Stimulated activated CD8-positive, alpha-beta memory T cell treated with anti-CD3 and anti-CD28 coated beads, Interleukin-7, amount 100 ng/mL, for 24 hours (primary cell): Measurements from ENCODE around the gene MX2.

Experiments
- DNase-seq: peaks from one replicate; pipeline ENCODE4 v3.0.0-alpha.2; 2020; ENCODE audit warnings: low read depth

Gene MX2

DNA sequence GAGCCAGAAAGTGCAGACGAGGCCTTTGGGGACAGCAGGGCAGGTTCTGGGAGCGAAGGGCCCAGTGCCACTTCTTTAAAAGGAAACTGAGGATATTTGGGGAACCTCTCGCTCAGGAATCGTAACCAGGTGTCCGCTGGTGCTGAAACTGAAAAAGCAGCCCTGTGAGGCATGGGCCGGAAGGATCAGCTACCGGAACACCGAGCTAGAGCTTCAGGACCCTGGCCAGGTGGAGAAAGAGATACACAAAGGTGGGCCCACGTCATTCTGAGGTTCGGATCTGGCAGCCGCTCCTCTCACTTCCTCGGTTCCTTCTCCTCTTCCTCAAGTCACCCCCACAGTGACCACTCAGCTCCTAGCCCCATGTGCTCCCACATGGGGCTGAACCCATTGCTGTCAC is 18.1 kb downstream of the MX2 start:
- DNase-seq, result no peak

DNA sequence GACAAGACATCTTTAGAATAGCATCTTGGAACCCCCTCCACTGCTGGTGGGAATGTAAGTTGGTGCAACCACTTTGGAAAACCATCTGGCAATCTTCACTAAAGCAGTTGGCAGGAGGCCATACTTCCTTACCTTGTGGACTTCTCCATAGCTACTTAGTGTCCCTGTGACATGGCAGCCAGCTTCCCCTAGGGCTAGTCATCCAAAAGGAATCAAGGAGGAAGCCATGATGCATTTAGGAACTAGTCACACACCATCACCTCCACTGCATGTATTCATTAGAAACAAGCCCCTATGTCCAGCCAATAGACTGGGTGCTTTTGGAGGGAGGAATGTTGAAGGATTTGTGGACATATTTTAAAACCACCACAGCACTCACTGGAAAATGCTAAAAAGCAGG is 19.9 kb downstream of the MX2 start:
- no peak for DNase-seq

DNA sequence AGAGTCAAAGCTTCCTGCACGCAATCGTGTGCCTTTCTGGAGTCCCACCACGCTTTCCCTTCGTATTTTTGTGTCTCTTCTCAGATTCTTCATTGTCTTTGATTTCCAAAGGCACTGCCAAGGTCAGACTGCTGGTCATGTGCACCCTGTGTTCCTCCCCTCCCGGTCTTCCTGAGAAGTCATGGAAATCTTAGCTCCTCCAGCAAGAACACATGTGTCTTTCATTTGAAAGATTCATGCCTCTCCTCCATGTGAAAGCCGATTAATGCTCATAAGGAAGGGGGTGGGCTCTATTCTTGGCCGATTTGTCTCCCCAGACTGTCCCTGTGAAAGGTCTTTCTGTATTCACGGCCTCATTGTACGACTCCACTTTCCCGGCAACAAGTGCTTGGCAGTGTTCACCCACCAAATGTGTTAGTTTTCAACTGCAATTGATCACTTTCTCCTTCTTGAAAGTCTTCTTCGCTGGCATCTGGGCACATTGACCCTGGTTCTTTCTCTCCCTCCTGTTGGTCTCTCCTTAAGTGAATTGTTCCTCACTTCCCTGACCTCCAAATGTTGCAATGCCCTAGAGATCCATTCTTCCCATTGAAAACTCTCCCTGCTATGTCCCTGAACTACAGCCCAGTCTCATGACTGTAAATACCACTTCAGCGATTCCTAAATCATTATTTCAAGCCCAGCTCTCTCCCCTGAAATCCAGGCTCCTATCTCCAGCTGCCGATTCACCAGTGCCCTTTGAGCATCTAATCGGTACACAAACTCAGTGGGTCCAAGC is 25.4 kb downstream of the MX2 start:
- no peak for DNase-seq

DNA sequence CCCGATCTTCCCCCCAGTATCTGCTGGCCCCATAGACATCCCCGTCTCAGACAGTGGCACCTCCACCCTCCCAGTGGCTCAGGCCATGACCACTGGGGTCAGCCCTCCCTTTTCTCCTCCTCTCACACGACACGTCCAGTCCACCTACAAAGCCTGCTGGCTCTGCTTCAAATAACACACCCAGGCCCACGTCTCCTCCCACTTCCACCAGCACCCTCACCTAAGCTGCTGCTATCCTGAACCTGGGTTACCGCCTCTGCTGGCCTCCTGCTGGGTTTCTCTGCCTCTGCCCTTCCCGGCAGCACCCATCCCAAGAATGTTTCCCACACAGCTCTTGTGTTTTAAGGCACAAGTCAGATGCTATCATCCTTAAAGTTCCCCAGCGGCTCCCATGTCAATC is 26.0 kb downstream of the MX2 start:
- no peak for DNase-seq

DNA sequence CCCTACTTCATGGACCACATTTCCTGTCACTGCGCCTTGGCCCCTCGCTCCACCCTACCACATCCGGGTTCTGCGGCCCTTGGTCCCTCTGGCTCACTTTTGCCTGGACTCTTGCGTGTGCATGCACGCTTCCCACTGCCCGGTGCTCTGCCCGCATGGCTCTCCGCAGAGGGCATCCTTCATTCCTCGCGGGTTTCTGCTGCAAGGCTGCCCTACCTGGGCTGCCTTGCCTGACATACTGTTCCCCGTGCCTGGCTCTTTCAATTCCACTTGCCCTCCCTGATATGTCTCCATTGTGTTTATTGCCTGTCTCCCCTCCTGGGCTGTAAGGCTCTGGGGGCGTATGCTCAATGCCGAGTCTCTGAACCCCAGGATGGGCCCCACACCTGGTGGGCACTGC is 26.4 kb downstream of the MX2 start:
- no peak for DNase-seq

DNA sequence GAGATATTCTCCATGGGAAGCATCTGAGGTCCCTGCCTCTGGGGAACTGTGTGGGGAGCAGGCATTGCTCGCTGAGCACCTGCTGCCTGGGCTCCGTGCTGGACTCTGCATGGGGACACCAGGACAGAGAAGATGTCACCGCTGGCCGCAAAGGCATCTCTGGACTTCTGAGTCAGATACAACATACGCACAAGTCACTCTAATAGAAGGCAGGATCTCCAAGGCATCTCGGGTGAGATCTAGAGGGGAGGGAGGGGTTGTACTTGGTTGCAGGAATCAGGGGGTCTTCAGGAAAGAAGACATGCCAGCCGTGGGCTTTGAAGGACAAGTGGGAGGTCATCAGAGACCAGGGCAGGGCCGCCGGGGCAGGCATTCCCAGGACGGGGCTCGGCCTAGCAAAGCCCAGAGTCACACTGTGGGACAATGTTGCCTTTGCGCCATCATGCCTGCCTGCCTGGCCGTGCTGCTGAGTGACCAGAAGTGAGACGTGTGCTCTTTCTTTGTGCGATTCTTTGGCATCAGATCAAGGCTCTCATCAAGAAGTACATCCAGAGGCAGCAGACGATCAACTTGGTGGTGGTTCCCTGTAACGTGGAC is 28.3 kb downstream of the MX2 start:
- no peak for DNase-seq

DNA sequence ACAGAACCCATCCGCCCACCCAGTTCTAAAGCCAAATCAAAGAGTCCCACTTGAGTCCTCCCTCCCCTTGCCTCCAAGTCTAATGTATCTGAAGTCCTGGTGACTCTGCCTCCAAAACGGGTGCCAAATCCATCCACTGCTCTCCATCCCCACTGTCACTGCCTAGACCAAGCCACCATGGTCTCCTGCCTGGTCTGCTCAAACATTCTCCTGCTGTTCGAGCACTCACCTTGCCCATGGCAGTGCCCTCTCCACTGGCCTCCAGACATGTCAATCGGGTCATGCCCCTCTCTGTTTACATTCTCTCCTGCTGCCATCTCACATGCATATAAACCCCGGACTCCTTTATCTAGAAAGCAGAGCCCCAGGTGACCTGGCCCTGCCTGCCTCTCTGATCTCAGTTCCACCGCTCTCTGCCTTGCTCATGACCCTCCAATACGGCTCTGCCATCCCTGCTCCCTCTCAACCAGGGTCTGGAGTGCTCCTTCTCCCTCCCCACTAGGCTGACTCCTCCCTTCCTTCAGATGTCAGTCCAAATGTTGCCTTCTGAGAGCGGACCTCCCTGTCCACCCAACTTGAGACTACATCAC is 32.1 kb downstream of the MX2 start:
- no peak for DNase-seq

DNA sequence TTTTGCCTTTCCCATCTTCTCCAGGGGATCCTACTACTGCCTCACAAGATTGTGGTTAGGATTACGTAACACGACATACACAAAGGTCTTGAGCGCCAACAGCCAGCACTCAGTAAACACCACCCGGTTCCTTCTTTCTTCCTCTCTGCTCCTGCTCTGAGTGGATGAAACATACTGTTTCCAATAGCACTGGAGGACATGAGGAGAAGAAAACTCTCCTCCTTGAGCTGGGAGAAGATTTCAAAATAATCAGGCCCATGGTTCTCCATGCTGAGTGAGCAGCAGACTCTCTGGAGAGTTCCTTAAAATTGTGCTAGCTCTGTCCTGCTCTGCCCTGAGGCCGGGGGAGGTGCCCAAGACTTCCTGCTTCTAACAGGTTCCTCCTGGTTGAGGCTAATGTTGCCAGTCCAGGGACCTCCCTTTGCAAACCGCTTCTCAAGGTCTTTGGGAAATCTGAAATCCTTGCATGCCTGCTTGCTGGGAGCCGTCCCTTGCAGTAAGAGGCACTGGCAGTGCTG is 34.8 kb downstream of the MX2 start:
- DNase-seq, result no peak

DNA sequence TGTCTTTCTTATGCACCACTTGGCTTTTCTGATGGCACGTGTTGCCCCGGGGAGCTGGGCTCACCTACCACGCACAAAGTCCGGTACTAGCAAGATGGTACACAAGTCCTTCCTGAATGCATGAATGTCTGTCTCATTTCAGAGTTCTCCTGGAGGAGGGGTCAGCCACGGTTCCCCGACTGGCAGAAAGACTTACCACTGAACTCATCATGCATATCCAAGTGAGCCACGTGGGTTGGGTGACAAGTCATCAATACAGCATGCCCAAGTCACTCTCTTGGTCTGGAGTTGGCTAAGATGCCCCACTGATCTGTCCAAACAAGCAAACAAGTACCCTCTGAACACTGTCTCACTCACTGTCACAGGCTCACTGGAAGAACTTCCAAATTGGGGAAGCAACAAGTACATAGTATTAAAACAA is 35.7 kb downstream of the MX2 start:
- DNase-seq, result no peak

DNA sequence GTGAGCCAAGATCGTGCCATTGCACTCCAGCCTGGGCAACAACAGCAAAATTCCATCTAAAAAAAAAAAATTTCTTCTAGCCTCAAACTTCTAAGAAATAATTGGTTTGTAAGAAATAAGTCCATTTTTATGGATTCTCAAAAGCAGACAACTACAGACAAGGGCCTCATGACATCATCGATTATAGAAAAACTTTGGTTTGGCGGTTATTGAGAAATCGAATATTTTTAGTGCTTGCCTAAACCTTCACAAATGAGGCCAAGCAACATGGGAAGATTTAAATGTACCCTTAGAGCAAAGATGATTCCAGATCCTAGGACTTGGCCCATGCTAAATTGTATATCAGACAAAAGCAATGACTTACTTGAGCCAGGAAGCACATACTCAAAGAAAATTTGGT is 36.4 kb downstream of the MX2 start:
- DNase-seq, result no peak

DNA sequence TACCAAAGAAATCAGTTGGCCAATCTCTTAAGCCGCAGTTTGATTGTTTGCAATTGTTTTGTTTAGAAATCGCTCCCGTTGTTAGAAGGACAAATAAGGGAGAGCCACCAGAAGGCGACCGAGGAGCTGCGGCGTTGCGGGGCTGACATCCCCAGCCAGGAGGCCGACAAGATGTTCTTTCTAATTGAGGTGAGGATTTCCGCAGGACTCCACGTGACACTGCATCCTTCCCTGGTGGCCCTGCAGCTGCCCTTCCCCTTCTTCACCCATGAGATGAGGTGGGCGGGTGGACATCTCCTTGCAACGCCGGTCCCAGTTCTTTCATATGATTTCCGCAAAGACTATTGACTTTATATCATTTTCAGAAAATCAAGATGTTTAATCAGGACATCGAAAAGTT is 37.0 kb downstream of the MX2 start:
- no peak for DNase-seq

DNA sequence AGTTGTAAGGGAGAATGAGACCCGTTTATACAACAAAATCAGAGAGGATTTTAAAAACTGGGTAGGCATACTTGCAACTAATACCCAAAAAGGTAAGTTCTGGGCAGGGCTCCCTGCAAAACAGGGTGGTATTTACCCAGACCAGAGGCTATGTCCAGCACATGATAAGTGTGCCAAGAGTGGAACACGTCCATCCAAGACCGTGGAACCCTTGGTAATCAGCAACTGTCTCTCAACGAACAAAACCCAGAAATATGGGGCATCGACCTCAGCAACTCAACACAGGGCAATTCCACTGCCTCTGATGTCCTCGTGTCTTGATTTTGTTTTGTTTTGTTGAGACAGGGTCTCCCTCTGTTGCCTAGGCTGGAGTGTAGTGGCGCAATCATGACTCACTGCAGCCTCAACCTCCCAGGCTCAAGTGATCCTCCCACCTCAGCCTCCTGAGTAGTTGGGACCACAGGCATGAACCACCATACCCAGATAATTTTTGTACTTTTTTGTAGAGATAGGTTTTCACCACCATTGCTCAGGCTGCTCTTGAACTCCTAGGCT is 37.5 kb downstream of the MX2 start:
- no peak for DNase-seq

DNA sequence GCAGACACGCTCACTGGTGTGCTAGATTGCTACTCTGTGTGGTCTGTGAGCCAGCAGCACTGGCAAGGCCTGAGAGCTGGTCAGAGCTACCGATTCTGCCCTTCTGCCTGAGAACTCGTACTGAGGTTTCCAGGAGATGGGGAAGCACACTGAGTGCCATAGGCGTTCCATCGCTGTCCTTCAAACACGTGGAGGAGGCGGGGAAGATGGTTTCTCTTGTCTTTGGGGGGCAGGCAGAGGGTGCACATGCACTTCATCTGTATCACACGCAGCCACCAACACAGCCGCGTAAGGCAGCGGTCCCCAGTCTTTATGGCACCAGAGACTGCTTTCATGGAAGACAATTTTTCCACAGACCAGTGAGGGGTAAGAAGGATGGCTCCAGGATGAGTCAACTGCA is 40.4 kb downstream of the MX2 start:
- no peak for DNase-seq

DNA sequence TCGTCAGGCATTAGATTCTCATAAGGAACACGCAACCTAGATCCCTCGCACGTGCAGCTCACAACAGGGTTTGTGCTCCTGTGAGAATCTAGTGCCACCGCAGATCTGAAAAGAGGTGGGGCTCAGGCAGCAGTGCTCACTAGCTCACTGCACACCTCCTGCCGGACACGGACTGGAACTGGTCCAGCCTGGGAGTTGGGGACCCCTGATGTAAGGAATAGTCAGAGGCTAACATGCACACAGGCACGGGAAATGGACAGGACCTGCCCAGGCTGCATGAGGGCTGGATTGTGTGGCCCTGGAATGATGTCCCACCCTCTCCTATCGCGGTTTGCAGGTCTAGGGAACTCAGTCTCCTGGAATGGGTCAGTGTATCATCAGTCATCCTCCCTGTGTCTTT is 41.0 kb downstream of the MX2 start:
- no peak for DNase-seq

DNA sequence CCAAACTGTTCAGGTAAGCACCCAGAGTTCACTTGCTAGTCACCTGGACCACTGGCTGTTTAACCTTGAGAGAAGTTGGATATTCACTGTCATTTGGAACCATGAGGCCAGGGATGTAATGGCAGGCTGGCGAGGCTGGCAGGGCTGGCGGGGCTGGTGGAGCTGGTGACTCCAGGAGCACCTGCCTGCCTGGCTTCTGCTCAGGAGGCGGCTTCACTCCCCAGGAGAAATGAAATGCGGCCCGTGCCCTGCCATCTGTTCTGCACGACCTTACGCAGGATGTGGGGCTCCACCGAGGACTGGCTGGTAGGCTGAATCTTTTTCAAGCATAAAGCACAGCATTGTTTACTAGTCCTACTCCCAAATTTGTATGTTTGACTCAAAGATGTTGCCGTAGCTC is 41.5 kb downstream of the MX2 start:
- no peak for DNase-seq

DNA sequence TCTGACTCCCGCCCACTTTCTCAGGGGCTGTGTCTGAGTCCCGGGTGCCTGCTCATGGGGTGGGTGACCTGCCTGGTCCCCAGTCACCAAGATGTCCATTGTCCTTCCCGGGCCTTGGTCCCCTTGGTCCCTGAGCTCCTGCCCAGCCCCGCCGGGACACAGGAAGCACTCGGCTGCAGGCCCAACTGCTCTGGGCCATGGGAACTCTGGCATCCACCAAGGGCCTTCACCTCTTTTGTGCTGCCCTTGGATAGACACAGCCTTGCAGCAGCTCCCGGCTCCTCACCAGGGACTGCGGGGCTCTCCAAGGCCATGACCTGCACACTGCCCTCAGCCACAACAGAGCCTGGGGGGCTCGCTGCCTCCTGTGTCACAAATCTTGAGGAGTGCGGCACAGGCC is 42.1 kb downstream of the MX2 start:
- no peak for DNase-seq

DNA sequence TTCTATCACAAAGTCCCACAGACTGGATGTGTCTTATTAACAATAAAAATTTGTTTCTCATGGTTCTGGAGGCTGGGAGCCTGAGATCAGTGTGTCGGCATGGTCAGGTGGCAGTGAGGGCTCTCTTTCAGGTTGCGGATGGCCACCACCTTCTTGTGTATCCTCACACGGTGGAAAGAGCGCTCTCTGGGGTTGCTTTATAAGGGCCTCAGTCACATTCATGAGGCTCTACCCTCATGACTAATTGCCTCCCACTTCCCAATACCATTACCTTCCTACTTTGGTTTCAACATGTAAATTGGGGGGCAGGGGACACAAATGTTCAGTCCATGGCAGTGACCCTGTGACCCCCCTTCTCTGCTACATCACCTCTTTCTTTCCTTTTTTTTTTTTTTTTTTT is 43.5 kb downstream of the MX2 start:
- no peak for DNase-seq

DNA sequence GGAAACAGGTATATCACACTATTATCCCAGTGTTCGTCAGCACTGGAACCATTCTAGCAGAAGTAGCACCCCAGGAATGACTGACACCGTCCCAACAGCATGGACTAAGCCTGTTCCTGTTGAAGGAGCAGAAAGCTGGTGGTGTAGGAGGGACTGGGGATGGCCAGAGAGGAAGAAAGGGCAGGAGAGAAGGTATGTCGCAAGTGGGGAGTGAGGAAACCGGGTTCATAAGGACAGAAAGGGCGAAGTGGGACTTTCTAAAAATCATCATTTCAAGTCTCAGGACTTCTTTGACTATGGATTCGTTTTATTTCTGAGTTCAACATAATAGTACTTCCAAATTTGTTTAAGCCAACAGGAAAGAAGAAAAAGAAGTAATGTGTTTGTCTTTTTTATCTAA is 44.5 kb downstream of the MX2 start:
- DNase-seq, result no peak

DNA sequence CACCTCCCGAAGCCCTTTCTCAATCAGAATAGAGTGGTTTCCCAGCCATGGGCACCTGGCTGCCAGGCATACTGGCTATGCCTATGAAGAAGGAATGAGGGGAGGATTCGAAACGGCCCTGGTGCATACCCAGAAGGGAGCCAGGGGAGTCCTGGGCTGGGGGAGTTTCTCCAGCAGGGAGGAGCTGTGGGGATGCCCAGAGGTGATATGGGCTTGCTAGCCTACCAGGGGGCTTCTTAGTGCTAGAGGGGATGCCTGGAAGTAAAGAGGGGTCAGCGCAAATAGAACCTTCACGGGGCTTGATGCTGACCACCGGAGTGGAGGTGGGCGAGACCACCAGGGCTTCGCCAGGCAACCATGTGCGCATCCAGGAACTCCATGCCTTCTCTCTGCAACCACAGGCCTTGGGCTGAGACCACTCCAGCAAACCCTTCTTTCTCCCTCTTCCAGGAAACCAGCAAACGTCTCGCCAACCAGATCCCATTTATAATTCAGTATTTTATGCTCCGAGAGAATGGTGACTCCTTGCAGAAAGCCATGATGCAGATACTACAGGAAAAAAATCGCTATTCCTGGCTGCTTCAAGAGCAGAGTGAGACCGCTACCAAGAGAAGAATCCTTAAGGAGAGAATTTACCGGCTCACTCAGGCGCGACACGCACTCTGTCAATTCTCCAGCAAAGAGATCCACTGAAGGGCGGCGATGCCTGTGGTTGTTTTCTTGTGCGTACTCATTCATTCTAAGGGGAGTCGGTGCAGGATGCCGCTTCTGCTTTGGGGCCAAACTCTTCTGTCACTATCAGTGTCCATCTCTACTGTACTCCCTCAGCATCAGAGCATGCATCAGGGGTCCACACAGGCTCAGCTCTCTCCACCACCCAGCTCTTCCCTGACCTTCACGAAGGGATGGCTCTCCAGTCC is 46.0 kb downstream of the MX2 start:
- DNase-seq, result no peak

DNA sequence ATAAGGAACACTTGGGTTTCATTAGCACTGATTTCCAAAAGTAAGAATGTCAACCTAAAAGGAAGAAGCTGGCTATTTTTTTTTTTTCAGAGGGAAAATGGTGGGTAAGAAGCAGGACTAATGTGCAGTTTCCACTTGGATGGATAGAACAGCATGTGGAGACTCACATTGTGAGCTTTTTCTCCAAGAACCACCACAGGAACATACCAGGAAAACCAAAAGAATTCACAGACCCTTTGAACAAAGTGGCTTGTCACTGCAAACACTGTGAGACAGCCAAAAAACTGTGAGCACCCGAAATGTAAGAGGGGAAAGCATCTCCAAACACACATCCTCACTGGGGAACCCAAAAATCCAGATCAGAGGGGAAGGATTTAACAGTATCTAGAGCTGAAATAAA is 48.5 kb downstream of the MX2 start:
- no peak for DNase-seq

DNA sequence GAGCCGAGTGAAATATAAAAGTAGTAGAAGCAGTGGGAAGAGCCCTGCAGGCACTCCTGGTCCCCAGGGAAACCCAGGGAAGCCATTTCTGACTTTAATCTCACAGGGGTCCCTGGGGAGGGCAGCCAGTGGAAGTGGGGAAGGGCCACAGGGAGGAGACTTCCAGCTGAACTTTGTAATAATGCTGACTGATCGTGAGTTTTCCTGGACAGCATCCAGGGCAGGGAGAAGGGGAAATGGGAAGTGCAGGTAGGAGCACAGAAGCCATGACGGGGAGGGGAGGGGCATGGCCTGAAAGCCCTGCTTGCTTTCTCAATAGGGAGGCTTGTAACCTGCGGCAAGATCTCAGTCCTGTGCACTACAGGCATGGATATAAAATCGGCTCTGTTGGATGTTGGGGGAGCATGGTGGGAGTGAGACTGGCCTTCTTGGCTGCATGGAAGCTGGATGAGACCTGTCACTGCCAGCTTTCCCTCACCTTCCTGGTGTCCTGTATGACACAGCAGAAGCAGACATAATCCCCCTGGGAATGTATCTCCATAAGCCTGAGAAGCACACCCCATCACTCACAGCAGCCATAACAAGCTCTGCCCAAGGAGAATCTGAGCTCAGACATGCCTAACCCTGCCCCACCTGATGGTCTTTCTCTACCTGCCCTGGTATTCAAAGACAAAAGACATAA is 49.1 kb downstream of the MX2 start:
- DNase-seq, result no peak
